ENCODE data around the gene SNX12.

- no peak for TF ChIP-seq POLR2A (IDR thresholded peaks at IDR 0.05)
- TF ChIP-seq CTCF (IDR thresholded peaks at IDR 0.05): no peak
These were observed 39.7 kb upstream of the SNX12 start for GRCh38 chrX:71107762-71108360.

Measured in thyroid gland (tissue), 4 donors.